Measurements from ENCODE around the gene FHOD3. TPM values are rescaled to one million over a fixed set of nuclear protein-coding genes. Genes with fewer than 3 reads are reported as not detected.

The FHOD3 gene
- total and polyA plus RNA-seq, 4 donors = 0.57 to 1.3 (median 1.2) TPM; not detected in 1

GRCh38 chr18:36522509-36522908 lies 225.0 kb downstream of the FHOD3 start:
- H3K27me3 ChIP-seq (ENCODE audit: control insufficient read depth in 4 of 4, insufficient read depth in 4 of 4, low read length in 3 of 4) = no peaks in the 10 kb centered on the region
- WGBS = 91% methylated on average over 1 of the region's 1 CpG
- H3K4me3 ChIP-seq (ENCODE audit: low read depth in 1 of 3, low read length in 3 of 3) = no peak overlapping the region
- TF ChIP-seq HNF4G (IDR thresholded peaks at IDR 0.05) (no peak), ATF3 (IDR thresholded peaks at IDR 0.05) (no peak), FOXA1 (IDR thresholded peaks at IDR 0.05) (no peak), GABPA (IDR thresholded peaks at IDR 0.05 in 1 of 2, conservative IDR thresholded peaks at IDR 0.05 in 1 of 2) (no peak), ZBTB33 (IDR thresholded peaks at IDR 0.05) (no peak), TAF1 (conservative IDR thresholded peaks at IDR 0.05) (no peak), REST (IDR thresholded peaks at IDR 0.05) (no peak), EGR1 (IDR thresholded peaks at IDR 0.05; ENCODE audit: low read depth in 2 of 2) (no peak), RXRA (IDR thresholded peaks at IDR 0.05) (no peak), HNF4A (conservative IDR thresholded peaks at IDR 0.05) (no peak), YY1 (IDR thresholded peaks at IDR 0.05) (no peak), NR2F2 (IDR thresholded peaks at IDR 0.05) (no peak)
- H3K9me3 ChIP-seq (ENCODE audit: control insufficient read depth in 4 of 4, low read length in 3 of 4) = no peaks in the 10 kb centered on the region
- H3K4me1 ChIP-seq (ENCODE audit: control insufficient read depth in 4 of 4, insufficient read depth in 4 of 4, low read length in 3 of 4) = no peaks in the 10 kb centered on the region
- no peak overlapping the region for H3K27ac ChIP-seq (ENCODE audit: low read depth in 1 of 2, low read length in 2 of 2)
- H3K9ac ChIP-seq (ENCODE audit: low read depth in 1 of 2, low read length in 2 of 2) = no peak overlapping the region
- no peaks in the 10 kb centered on the region for H3K36me3 ChIP-seq (ENCODE audit: control insufficient read depth in 4 of 4, insufficient read depth in 3 of 4, low read depth in 1 of 4, low read length in 3 of 4)
- no peak for DNase-seq (ENCODE audit: low spot score)

GRCh38 chr18:36525913-36526312 lies 228.4 kb downstream of the FHOD3 start:
- Histone ChIP-seq H3K27ac (ENCODE audit: low read depth in 1 of 2, low read length in 2 of 2) (no peak overlapping the region), H3K27me3 (ENCODE audit: control insufficient read depth in 4 of 4, insufficient read depth in 4 of 4, low read length in 3 of 4) (no peaks in the 10 kb centered on the region), H3K9ac (ENCODE audit: low read depth in 1 of 2, low read length in 2 of 2) (no peak overlapping the region), H3K4me1 (ENCODE audit: control insufficient read depth in 4 of 4, insufficient read depth in 4 of 4, low read length in 3 of 4) (no peaks in the 10 kb centered on the region), H3K4me3 (ENCODE audit: low read depth in 1 of 3, low read length in 3 of 3) (no peak overlapping the region), H3K36me3 (ENCODE audit: control insufficient read depth in 4 of 4, insufficient read depth in 3 of 4, low read depth in 1 of 4, low read length in 3 of 4) (no peaks in the 10 kb centered on the region), H3K9me3 (ENCODE audit: control insufficient read depth in 4 of 4, low read length in 3 of 4) (no peaks in the 10 kb centered on the region)
- TF ChIP-seq ATF3 (IDR thresholded peaks at IDR 0.05) (no peak), FOXA2 (IDR thresholded peaks at IDR 0.05) (no peak), YY1 (IDR thresholded peaks at IDR 0.05) (no peak), MAX (IDR thresholded peaks at IDR 0.05) (no peak), RXRA (IDR thresholded peaks at IDR 0.05) (no peak), FOXA1 (IDR thresholded peaks at IDR 0.05) (no peak), EGR1 (IDR thresholded peaks at IDR 0.05; ENCODE audit: low read depth in 2 of 2) (no peak), RAD21 (IDR thresholded peaks at IDR 0.05) (no peak), HNF4A (conservative IDR thresholded peaks at IDR 0.05) (no peak), TAF1 (conservative IDR thresholded peaks at IDR 0.05) (no peak), JUND (IDR thresholded peaks at IDR 0.05) (no peak), REST (IDR thresholded peaks at IDR 0.05) (no peak), GABPA (IDR thresholded peaks at IDR 0.05 in 1 of 2, conservative IDR thresholded peaks at IDR 0.05 in 1 of 2) (no peak), HNF4G (IDR thresholded peaks at IDR 0.05) (no peak), NR2F2 (IDR thresholded peaks at IDR 0.05) (no peak)
- WGBS = 87% methylated on average over 3 of the region's 3 CpGs
- no peak for DNase-seq (ENCODE audit: low spot score)
